Measurements from ENCODE around the gene CPZ.

- no peak for TF ChIP-seq CTCF (IDR thresholded peaks at IDR 0.05; ENCODE audit: low read length)
- TF ChIP-seq EZH2 (IDR thresholded peaks at IDR 0.05; ENCODE audit: borderline replicate concordance, low read length) = no peak
Observed at GRCh38 chr4:8614365-8615193, 22.0 kb downstream of the CPZ start.

Data from OCI-LY1 (cell line).